ENCODE data around the gene MINK1.

DNA sequence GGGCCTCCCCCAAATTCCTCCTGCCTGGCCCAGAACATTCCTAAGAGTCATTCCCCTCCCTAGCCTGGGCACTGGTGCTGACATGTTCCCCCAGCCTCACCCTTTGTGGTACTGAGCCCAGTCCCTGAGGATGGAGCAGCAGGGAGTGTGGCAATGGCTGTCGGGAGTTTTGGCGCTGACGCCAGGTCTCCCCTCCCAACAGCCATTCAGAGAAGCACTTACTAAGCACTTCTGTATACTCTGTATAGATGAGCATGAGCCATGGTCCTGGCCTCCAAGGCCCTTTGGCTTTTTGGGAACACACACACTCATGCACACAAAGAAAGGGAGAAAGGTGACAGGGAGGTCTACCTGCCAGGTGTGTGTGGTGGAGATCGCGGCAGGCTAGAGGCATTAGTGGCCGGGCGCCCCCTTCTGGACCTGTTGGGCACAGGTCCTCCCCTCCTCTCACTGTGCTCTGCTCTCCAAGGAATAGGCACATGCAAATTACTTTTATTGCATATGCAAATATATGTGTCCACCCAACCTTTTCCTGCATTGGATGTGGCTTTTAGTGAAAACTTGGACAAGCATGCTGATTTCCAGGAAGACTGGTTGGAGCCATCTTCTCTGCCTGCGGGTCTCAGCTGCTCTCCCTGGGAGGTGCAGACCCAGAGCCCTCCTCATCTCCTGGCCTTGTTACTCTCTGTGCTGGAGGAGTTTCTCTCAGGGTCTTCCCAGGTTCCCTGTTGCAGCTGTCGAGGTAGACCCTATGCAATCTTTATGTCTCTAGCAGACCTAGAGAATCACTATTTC, 48.8 kb downstream of the MINK1 start:
- TF ChIP-seq, protein P1, sequence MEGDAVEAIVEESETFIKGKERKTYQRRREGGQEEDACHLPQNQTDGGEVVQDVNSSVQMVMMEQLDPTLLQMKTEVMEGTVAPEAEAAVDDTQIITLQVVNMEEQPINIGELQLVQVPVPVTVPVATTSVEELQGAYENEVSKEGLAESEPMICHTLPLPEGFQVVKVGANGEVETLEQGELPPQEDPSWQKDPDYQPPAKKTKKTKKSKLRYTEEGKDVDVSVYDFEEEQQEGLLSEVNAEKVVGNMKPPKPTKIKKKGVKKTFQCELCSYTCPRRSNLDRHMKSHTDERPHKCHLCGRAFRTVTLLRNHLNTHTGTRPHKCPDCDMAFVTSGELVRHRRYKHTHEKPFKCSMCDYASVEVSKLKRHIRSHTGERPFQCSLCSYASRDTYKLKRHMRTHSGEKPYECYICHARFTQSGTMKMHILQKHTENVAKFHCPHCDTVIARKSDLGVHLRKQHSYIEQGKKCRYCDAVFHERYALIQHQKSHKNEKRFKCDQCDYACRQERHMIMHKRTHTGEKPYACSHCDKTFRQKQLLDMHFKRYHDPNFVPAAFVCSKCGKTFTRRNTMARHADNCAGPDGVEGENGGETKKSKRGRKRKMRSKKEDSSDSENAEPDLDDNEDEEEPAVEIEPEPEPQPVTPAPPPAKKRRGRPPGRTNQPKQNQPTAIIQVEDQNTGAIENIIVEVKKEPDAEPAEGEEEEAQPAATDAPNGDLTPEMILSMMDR (conservative IDR thresholded peaks at IDR 0.05; ENCODE audit: low read length) = peak; percentile 92
- TF ChIP-seq EZH2phosphoT487 (IDR thresholded peaks at IDR 0.05; ENCODE audit: borderline replicate concordance, low read depth, low read length) = no peak
